HCT116 (cell line): ENCODE measurements around the gene UVSSA.
"Not testable (repeated sequence)": the region's sequence is repeated elsewhere in the genome, so short reads cannot be mapped to it uniquely, and the experiment has no call there.

ENCODE experiments used
- EGR1 ChIP-seq: IDR thresholded peaks from 2 replicates; pipeline ENCODE4 v1.6.1; 2012; ENCODE audit warnings: low read depth
- POLR2A ChIP-seq: IDR thresholded peaks from 2 replicates; pipeline ENCODE4 v1.7.0; 2011; ENCODE audit warnings: borderline replicate concordance; ENCODE audit not compliant: insufficient read depth, insufficient read length; ENCODE audit errors: extremely low read depth
- SIN3A ChIP-seq: IDR thresholded peaks from 2 replicates; pipeline ENCODE4 v1.6.1; 2012; ENCODE audit warnings: low read depth
- SP1 ChIP-seq: IDR thresholded peaks from 2 replicates; pipeline ENCODE4 v1.6.1; 2012; ENCODE audit warnings: low read depth
- SRF ChIP-seq: IDR thresholded peaks from 2 replicates; pipeline ENCODE4 v1.6.1; 2012; ENCODE audit warnings: low read depth
- TCF7L2 ChIP-seq: IDR thresholded peaks from 2 replicates; pipeline ENCODE4 v1.7.0; 2011; ENCODE audit warnings: borderline replicate concordance, inconsistent platforms; ENCODE audit not compliant: insufficient read depth, insufficient read length; ENCODE audit errors: extremely low read depth
- ZNF274 ChIP-seq: fragments of 200-500 bp; sonication (Bioruptor generic); IDR thresholded peaks from 2 replicates; pipeline ENCODE4 v1.6.1; 2014; ENCODE audit warnings: mild to moderate bottlenecking, low read depth, low read length, inconsistent platforms
- TF ChIP-seq, protein P1 (sequence below), 3 experiments: fragments of 200-600 bp in 1 of 3; sonication (generic) in 1 of 3; IDR thresholded peaks in 2 of 3; conservative IDR thresholded peaks in 1 of 3; 2 replicates each; pipeline ENCODE4 v1.5.1; 2012 to 2017; ENCODE audit warnings: low read depth in 2 of 3, low read length in 2 of 3, antibody characterized with exemption in 1 of 3, borderline replicate concordance in 1 of 3, control low read depth in 1 of 3, mild to moderate bottlenecking in 1 of 3, mixed read lengths in 1 of 3, mixed run types in 1 of 3, moderate library complexity in 1 of 3; ENCODE audit not compliant: insufficient read depth in 1 of 3
- TF ChIP-seq, protein P2 (sequence below): IDR thresholded peaks from 2 replicates; pipeline ENCODE4 v1.6.1; 2012

DNA sequence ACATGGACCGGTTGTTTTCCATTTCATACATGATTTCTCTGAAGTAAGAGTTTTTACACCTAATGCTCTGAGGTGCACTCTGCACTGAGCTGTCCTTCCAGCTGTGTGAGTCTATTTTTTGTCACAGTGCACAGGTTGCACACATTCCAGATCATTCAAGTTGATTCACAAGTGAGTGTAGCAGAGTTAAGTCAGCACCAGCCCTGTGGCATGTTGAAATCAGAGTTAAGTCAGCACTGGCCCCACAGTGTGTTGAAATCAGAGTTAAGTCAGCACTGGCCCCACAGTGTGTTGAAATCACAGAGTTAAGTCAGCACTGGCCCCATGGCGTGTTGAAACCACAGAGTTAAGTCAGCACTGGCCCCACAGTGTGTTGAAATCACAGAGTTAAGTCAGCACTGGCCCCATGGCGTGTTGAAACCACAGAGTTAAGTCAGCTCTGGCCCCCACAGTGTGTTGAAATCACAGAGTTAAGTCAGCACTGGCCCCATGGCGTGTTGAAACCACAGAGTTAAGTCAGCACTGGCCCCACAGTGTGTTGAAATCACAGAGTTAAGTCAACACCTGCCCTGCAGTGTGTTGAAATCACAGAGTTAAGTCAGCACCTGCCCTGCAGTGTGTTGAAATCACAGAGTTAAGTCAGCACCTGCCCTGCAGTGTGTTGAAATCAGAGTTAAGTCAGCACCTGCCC is 11.7 kb upstream of the UVSSA start:
- not testable (repeated sequence) for TF ChIP-seq TCF7L2, POLR2A, EGR1, SRF, SP1, ZNF274, SIN3A
- TF ChIP-seq, protein P1, sequence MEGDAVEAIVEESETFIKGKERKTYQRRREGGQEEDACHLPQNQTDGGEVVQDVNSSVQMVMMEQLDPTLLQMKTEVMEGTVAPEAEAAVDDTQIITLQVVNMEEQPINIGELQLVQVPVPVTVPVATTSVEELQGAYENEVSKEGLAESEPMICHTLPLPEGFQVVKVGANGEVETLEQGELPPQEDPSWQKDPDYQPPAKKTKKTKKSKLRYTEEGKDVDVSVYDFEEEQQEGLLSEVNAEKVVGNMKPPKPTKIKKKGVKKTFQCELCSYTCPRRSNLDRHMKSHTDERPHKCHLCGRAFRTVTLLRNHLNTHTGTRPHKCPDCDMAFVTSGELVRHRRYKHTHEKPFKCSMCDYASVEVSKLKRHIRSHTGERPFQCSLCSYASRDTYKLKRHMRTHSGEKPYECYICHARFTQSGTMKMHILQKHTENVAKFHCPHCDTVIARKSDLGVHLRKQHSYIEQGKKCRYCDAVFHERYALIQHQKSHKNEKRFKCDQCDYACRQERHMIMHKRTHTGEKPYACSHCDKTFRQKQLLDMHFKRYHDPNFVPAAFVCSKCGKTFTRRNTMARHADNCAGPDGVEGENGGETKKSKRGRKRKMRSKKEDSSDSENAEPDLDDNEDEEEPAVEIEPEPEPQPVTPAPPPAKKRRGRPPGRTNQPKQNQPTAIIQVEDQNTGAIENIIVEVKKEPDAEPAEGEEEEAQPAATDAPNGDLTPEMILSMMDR (IDR thresholded peaks at IDR 0.05 in 2 of 3, conservative IDR thresholded peaks at IDR 0.05 in 1 of 3; ENCODE audit: borderline replicate concordance in 1 of 3, insufficient read depth in 1 of 3, low read depth in 2 of 3, low read length in 2 of 3) = not testable (repeated sequence)
- TF ChIP-seq, protein P2, sequence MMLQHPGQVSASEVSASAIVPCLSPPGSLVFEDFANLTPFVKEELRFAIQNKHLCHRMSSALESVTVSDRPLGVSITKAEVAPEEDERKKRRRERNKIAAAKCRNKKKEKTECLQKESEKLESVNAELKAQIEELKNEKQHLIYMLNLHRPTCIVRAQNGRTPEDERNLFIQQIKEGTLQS = not testable (repeated sequence)
